Lower leg skin (tissue), 3 donors: Measurements from ENCODE around the gene EHBP1.
"Not testable (repeated sequence)": the region's sequence is repeated elsewhere in the genome, so short reads cannot be mapped to it uniquely, and the experiment has no call there.

Experiments
- POLR2A ChIP-seq, 2 donors: fragments of 450-650 bp; IDR thresholded peaks; one replicate each; pipeline ENCODE4 v1.6.1; 2016 to 2017; ENCODE audit warnings: antibody characterized with exemption in 2 of 2, mild to moderate bottlenecking in 1 of 2, moderate library complexity in 1 of 2
- TF ChIP-seq, protein P1 (sequence below), 3 donors: fragments of 450-650 bp; IDR thresholded peaks; one replicate each; pipeline ENCODE4 v1.5.1; 2016; ENCODE audit warnings: antibody characterized with exemption in 3 of 3, mild to moderate bottlenecking in 3 of 3, moderate library complexity in 2 of 3

DNA sequence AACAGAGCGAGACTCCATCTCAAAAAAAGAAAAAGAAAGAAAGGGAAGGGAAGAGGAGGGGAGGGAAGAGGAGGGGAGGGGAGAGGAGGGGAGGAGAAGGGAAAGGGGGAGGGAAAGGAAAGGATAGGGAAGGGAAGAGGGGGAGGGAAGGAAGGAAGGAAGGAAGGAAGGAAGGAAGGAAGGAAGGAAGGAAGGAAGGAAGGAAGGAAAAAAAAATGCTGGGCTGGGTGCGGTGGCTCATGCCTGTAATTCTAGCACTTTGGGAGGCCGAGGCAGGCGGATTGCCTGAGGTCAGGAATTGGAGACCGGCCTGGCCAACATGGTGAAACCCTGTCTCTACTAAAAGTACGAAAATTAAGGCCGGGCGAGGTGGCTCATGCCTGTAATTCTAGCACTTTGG, 314.2 kb downstream of the EHBP1 start:
- TF ChIP-seq, protein P1, sequence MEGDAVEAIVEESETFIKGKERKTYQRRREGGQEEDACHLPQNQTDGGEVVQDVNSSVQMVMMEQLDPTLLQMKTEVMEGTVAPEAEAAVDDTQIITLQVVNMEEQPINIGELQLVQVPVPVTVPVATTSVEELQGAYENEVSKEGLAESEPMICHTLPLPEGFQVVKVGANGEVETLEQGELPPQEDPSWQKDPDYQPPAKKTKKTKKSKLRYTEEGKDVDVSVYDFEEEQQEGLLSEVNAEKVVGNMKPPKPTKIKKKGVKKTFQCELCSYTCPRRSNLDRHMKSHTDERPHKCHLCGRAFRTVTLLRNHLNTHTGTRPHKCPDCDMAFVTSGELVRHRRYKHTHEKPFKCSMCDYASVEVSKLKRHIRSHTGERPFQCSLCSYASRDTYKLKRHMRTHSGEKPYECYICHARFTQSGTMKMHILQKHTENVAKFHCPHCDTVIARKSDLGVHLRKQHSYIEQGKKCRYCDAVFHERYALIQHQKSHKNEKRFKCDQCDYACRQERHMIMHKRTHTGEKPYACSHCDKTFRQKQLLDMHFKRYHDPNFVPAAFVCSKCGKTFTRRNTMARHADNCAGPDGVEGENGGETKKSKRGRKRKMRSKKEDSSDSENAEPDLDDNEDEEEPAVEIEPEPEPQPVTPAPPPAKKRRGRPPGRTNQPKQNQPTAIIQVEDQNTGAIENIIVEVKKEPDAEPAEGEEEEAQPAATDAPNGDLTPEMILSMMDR (IDR thresholded peaks at IDR 0.05) = not testable (repeated sequence)
- not testable (repeated sequence) for TF ChIP-seq POLR2A (IDR thresholded peaks at IDR 0.05)
